Measurements from ENCODE around the gene GPI.

- no peak for TF ChIP-seq FOXA1 (IDR thresholded peaks at IDR 0.05)
- no peak for TF ChIP-seq TARDBP (IDR thresholded peaks at IDR 0.05)
- no peak for TF ChIP-seq FOXM1 (IDR thresholded peaks at IDR 0.05; ENCODE audit: borderline replicate concordance)
These were observed 51.1 kb downstream of the GPI start for GRCh38 chr19:34416021-34416545.
